CD4-positive, alpha-beta T cell treated with Interleukin-15 for 4 hours (primary cell): ENCODE measurements around the gene XAGE2.
"Not testable (repeated sequence)": the region's sequence is repeated elsewhere in the genome, so short reads cannot be mapped to it uniquely, and the experiment has no call there.

Experiments
- DNase-seq: peaks from one replicate; pipeline ENCODE4 v3.0.0-alpha.2; 2020; ENCODE audit warnings: low spot score

The XAGE2 gene, protein sequence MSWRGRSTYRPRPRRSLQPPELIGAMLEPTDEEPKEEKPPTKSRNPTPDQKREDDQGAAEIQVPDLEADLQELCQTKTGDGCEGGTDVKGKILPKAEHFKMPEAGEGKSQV

DNA sequence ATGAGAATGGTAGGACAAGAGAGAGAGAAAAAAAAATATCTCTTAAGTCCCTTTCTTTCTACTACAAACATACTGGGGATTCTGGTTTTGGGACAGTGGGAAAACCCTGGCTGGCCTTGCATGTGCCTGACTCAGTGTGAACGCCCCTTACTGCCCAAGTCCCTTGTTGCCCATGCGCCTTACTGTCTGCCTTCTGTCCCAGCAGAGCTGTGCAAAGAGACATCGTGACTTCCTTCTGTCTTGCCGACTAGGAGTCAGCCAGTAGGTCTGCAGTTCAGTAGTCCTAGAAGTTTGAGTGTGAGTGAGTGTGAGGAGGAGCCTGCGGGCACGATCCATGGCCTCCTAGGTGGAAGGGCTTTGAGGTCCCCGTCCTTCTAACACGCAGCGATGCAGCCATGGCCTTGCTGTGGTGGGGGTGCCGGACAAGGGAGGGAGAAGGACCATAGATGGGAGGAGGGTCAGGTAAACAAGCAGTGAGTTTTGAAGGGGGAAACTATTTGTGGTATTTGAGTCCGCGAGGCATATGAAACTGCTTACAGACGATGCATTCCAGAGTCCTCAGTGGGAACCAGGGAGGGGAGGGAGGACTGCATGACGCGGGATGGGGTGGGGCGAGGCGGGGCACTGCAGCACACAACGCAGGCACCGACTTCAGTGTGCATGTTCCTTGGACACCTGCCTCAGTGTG is at the start of gene XAGE2:
Gene XAGE2, plus strand, starts transcription at position 654 of the 688 bp plus-strand sequence. CDS start 994 bp downstream, outside the sequence.
- no peak for DNase-seq

DNA sequence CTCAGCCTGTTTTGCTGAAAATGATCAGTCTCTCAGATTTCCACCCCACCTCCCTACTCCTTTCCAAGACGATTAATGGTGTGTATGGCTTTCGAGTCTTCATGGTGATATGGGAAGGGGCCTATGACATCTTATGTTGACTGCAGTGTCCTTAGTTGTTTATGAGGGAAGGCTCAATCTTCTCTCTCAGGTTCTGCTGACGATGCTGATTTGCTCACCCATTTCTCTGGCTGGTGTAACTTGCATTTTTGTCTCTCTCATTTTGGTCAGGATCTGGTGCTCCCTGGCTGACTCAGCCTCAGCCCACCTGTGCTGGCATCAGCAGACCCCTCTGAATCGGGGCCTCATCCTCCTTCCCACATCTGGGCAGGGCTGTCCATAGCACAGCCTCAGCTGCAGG is 31.4 kb upstream of the XAGE2 start:
- DNase-seq = no peak

DNA sequence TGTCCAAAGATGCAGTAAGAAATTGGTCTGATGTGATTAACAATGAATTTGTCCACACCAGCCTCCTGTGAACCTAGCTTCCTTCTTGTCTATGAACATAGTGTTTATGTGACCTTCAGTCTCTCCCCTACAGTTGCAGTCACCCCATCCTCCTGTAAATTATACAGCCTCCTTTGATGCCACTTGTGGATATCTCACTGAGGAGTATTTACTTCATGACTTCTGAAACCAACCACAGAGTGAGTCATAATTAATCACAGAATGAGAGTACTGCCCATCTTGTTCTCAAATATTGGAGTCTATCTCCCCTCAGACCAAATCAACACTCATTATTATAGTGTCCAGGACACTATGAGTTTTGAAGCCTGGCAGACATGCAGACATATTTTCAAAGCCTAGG is 27.3 kb upstream of the XAGE2 start:
- DNase-seq = no peak

DNA sequence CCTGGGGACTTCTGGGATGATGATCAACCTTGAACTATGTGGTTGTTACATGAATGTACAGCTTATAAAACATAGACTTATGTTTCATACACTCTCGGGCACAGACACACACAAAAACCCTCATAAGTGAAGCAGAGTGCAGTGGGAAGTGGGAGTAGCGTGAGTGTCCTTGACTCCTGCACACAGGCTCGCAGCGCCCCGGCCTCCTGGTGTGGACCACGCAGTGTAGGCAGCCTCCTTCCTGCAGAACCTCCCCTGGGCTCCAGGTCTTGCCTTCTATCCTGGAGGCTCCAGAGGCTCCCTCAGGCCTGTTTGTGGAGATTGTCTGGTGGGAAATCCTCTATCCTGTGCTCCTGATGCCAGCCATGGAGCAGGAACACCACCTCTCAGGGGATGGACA is 25.7 kb upstream of the XAGE2 start:
- DNase-seq = not testable (repeated sequence)

DNA sequence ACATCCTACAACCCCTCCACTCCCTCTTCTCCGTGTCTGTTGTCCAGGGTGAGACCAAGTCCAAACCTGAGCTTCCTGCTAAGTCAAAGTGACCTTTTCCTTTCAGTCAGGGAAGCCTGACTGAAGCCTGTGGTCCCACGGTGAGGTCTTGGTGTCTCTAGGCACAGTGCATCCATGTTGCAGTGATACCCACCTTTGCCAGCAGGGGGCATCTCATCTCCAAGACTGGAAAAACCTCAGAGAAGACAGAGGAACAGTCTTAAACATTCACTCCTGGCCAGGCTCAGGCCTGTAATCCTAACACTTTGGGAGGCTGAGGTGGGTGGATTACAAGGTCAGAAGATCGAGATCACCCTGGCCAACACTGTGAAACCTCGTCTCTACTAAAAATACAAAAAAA is 23.4 kb upstream of the XAGE2 start:
- DNase-seq = peak; percentile 14

DNA sequence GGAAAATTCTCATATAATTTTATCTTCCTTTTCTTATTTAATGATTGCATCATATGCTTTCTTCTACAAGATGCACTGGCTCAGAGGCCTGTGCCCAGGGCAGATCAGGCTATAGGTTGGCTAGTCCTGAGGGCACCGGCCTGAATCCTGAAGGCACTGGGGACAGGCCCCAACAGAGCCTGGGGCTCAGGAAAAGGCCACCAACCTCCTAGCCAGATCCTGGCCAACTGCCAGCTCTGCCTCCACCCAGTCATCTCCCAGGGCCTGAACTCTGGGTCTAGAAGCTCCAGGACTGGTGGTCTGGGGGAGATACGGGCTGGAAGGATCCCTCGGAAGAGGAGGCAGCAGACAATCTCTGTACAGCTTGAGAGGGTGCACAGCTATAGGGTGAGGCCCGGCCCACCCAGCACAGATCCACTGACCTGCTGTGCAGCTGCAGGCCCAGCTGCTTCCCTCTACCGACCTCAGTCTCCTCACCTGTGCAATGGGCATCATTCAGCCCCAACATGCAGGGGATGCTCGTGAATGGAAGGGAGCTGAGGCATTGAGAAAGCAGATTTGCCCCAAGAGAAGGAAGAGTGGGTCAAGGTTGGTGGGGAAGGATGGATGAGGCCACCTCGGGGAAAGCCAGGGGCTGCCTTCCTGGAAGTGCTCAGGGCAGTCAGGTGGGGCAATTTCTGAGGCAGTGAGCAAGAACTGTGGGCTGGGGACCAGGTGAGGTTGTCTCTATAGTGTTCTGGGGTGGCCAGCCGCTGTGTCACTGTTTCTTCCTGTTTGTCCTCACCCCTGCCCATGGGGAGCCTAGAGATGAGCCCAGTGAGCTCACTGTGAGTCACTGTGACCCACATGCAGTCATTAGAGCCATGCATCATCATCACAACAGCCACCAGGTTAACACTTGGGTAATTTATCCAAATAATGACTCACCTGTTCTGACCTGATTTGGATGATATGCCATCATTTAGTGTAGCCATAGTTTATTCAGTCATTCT is 22.4 kb upstream of the XAGE2 start:
- no peak for DNase-seq

DNA sequence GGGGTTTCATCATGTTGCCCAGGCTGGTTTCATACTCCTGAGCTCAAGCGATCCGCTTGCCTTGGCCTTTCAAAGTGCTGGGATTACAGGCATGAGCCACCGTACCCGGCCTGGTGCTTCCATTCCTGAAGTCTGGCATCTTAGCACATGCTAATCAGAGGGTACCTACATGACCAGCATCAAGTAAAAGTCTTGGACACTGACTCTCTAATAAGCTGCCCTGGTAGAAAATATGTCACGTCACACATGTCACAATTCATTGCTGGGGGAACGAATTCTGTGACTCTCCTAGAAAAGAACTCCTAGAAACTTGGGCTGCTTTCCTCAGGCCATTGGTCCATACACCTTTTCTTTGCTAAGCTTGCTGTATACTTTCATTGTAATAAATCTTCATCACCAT is 19.1 kb upstream of the XAGE2 start:
- DNase-seq = no peak

DNA sequence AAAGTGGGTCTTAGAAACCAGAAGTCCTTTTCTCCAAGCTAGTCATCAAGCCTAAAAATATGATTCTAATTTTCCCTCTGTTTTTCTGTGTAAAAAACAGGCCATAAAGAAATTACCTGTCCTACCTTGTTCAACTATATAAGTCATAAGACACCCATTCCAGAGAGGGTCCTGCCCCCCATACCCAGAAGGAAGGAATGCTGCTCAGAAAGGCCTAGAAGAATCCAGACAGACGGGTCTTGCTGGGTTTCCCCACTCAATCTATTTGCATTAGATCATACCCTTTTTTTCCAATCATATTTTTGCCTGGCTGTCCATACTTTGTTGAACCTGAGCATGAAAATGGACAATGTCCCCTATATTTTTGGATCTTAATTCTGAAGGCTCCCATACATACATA is 16.3 kb upstream of the XAGE2 start:
- no peak for DNase-seq

DNA sequence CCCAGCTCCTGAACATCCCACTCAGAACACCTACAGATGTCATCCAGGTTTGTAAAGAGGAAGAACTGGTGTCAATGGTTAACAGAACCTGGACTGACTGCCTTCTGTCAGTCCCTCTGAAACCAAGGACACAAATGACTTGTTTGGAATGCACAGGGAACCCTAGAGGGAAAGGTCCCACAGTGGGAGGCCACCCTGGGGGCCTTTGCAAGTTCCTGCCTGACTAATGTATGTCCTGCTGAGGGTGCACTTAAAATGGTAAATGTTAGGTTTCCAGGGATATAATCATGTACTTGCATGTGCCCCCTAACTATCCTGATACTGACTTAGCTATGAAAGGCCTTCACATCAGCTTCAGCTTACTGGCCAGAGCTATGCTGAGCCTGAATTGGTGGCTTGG is 15.0 kb upstream of the XAGE2 start:
- DNase-seq = no peak

DNA sequence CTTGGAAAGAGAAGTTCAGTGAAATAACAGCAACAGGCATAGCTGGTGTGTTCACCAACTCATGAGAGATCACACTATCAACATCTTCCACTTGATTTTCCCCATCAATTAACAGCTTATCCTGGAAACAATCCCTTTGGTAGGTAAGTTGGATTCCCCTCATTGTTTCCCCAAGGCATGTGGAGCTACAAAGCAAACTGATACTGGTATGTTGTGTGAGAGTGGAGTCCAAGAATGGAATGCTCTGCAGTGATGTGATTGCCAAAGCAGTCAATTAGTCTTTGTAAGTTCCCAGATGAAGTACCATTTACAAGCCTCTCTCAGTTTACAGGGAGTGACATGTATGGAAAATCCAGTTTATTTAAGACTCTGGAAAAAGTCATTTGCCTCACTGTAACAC is 13.7 kb upstream of the XAGE2 start:
- no peak for DNase-seq

DNA sequence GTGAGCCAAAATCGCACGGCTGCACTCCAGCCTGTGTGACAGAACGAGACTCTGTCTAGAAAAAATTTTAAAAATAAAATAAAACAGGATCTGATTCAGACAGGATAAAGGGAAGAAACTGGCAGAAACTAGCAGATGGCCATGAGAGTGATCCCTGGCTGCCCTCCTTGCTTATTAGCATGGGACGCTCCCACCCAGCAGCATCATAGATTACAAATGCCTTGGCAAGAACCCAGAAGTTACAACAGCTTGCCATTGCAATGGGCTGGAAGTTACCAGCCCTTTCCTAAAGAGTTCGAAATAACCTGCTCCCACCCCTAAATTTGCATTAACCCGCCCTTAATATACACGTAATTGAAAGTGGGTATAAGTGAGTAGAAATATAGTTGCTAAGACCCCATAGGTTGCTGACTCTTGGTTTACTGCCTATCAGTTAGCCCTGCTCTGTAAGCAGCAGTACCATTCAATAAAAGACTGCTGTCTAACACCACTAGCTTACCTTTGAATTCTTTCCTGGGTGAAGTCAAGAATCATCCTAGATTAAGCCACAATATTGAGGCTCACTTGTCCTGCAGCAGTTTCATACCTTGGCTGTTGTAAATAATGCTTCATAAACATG is 9.1 kb upstream of the XAGE2 start:
- DNase-seq = no peak

DNA sequence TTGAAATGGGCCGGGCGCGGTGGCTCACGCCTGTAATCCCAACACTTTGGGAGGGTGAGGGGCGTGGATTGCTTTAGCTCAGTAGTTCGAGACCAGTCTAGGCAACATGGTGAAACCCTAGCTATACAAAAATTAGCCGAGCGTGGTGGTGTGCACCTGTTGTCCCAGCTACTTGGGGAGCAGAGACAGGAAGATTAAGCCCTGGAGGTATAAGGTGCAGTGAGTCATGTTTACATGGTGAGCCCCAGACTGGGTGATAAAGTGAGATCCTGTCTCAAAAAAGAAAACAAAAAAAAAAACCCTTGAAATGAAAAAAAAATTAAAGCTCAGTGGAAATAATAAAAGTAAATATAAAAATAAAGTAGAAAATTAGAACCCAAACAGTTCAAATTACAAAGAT is 6.9 kb upstream of the XAGE2 start:
- no peak for DNase-seq

DNA sequence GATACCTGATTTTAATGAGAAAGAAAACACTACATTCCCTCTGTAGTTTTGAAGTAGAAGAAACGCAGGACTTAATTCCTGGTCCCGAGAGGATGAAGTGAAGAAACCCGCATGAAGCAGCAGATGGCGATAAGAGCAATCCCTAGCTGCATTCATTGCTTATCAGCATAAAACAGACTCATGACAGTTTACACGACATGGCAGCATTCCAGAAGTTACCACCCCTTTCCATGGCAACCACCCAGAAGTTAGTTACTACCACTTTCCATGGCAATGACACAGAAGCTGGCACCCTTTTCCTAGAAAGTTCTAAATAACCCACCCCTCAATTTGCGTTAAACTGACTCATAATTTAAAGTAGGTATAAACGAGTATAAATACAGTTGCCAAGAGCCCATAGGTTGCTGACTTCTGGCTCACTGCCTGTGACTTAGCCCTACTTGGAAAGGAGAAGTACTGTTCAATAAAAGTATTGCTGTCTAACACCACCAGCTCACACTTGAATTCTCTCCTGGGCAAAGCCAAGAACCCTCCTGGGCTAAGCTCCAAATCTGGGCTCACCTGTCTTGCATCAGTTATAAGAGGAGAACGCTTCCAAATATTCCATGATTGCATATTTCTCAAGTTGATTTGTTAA is 5.5 kb upstream of the XAGE2 start:
- DNase-seq = no peak

DNA sequence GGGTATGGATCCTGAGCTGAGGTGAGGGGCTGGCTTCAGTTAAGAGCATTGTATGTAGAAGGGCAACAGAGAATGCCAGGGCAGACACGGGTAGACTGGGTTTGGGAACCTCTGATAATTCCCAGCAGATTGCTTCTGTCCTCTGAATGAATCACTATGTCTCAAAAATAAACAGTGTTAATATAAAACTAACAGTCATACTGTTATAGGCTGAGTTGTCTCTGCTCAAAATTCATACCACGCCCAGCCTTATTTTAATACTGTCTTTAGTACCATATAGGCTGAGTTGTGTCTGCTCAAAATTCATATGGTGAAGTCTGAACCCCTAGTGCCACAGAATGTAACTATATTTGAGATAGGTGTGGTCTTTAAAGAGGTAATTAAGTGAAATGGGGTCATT is 10.0 kb downstream of the XAGE2 start:
- no peak for DNase-seq

DNA sequence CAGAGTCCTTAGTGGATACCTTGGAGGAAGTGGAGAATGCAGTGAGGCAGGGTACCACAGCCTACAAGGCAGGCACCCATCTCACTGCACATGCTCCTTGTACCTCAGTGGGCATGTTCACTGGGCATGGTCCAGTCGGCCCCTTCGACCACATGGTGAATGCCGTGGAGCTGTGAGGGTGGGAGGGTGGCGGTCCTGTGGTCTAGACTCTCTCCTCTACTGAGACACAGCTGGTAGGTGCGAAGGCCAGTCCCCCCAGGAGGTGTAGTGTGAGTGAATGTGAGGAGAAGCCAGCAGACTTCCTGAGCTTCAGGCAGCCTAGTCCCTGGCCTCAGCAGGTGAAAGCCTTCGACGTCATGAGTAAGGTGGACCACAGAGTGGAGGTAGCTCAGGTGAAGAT is 12.2 kb downstream of the XAGE2 start:
- DNase-seq = no peak

DNA sequence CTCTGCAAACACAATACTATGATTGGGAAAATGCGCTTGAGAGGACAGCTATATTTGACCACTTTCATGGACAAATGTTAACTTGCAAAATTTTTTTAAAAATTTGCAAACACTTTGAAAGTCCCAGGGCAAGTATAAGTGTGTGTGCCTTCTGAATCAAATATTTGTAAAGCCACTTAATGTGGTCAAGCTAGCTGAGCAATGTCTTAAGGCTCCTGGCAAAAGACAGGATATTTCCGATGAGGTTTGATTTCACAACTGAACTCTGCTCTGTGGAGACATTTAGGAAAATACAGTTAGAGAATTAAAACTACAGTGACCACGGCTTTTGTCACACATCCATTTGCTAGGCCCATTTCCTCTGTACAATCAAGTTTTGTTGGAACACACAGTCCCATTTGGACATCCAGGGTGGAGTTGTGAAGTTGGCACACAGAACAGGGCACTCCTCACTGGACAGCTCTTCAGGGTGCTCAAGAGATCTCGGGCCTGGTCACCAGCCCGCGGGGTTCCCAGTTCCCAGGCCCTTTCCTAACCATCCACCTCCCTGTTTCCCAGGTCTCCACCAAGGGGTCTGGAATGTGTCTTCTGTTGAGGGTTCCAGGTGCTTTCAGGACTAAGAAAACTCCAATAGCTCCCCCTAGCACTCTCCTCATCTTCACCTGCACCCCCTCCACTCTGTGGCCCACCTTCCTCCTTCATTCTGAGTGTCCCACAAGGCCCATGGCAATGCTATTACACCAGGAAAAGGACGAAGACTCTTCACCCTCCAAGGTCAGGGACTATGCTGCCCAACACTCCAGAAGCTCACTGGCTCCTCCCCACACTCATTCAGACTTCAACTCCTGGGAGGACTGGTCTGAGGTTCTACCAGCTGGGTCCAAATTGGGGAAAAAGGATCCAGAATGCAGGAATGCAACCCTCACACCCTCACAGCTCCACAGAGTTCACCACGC is 41.9 kb downstream of the XAGE2 start:
- DNase-seq = no peak

DNA sequence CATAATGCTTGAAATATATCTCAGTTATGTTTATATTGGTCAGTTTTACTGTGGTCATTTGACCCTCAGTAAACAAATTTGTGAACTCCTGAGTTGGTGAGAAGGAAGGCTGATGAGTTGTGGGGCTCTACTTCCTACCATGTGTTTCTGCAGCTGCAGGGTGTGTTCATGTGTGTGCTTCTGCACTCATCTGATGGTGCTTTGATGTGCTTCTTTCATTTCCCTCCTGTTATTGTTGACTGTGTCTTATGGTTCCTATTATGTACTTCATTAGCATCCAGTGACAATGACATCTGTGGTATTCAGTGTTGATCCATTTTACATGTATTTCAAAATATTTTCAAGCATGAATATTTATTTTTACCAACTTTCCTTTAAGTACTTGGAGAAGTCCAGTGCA is 46.5 kb downstream of the XAGE2 start:
- DNase-seq = no peak

DNA sequence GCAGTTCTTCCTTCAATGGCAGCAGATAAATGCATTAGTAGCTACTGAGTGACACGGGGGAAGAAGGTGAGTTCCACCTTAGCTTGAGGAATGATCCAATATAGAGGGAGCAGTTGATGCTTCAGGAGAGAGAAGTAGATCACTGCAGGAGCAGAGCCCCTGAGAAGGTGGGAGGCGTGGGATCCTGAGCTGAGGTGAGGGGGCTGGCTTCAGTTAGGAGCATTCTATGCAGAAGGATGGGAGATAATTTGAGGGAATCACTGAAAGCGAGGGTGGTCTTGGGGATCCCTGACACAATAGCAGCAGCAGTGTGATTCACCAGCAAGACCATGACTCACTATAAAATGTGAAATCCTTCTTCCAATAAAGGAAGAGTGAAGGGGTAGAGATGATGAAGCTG is 48.0 kb downstream of the XAGE2 start:
- no peak for DNase-seq

DNA sequence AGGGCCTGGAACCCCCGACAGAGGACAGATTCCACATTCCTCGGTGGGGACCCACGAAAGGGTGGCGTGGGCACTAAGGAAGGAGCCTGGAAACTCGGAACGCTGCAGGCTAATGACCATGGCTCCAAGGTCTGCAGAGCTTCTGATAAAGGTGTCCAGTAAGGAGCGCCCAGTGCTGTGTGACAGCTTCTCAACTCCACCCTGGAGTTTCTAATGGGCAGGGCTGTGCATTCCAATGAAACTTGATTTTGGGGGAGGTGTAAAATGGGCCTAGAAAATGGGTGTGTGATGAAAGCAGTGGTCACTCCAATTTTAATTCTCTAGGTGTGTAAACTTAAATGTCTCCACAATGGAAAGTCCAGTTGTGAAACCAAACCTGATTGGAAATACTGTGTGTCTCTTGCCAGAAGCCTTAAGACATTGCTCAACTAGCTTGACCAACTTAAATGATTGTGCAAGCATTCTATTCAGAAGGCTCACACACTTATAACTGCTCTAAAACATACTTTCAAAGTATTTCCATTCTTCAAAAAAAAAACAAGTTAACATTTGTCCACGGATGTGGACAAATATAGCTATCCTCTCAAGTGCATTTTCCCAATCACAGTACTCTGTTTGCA is 52.1 kb downstream of the XAGE2 start:
- no peak for DNase-seq

DNA sequence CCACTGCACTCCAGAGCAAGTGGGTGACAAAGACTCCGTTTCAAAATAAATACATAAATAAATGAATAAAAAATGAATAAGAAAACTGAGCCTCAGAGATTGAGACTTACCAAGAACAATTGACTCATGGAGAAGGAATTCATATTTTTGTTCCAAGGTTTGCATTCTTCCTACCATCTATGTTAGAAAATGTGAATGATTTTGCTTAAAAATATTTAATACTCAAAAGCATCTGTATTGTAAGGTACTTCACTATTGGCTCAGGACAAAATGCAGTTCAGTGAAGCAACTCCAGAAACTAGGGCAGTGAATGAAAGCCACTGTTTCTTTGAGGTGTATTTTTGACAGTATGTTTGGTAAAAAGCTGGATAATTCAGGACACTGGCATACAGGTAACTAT is 54.1 kb downstream of the XAGE2 start:
- no peak for DNase-seq

DNA sequence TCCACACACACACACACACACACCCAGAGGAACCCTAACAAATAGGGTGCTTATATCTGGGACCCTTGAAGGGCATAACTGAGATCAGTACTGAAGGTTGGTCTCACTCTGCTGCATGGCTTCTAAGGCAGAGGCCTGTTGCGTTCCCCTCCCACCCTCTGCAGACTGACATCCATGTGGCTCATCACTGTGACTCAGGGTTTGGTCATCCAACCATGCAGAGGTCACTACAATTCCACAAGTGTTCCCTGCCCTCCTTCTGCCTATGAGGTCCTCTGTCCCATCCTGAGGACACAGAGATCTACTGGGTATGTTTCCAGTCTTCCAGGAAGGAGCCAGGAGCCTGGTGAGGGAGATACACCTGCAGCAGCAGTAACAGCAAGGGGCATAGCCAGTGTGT is 55.8 kb downstream of the XAGE2 start:
- DNase-seq = no peak
